ENCODE results near the gene AIMP1. TPM values are rescaled to one million over a fixed set of nuclear protein-coding genes. Genes with fewer than 3 reads are reported as not detected.

The AIMP1 gene
- total RNA-seq, 1 experiment from 2014 or later, result 55.6 TPM

Other genes with a start within 250 kb of the AIMP1 start
- 17.9 and 18.1 TPM in 2 replicates for gene TBCK, start 341 bp upstream of the AIMP1 start, total RNA-seq (2014; rRNA removed; shearing (Covaris generic))
- gene GIMD1, start 52.2 kb downstream of the AIMP1 start, total RNA-seq (2014; rRNA removed; shearing (Covaris generic)), result not detected in 2 replicates